Neuron (in vitro differentiated cells): Measurements from ENCODE around the gene C16orf96.

Source experiments
- H2AFZ ChIP-seq: one replicate; pipeline ENCODE4 v1.6.1; 2013; ENCODE audit warnings: low read depth, mild to moderate bottlenecking, inconsistent platforms, low read length, moderate library complexity
- H3K27me3 ChIP-seq: one replicate; pipeline ENCODE4 v1.6.1; 2013; ENCODE audit warnings: low read length; ENCODE audit not compliant: insufficient read depth
- H3K36me3 ChIP-seq: one replicate; pipeline ENCODE4 v1.6.1; 2013; ENCODE audit warnings: low read length; ENCODE audit not compliant: insufficient read depth
- H3K4me1 ChIP-seq: one replicate; pipeline ENCODE4 v1.6.1; 2013; ENCODE audit warnings: low read length; ENCODE audit not compliant: insufficient read depth
- H3K4me3 ChIP-seq: 2 replicates; pipeline ENCODE4 v1.5.1; 2013; ENCODE audit warnings: mild to moderate bottlenecking, low read length, moderate library complexity
- H3K9me3 ChIP-seq: one replicate; pipeline ENCODE4 v1.6.1; 2013; ENCODE audit warnings: low read length

C16orf96 gene

GRCh38 chr16:4515611-4516233, 40.4 kb upstream of the C16orf96 start:
- no peaks in the 10 kb centered on the region for H3K4me1 ChIP-seq
- no peak overlapping the region for H3K4me3 ChIP-seq
- H3K27me3 ChIP-seq = no peaks in the 10 kb centered on the region
- no peak overlapping the region for H2AFZ ChIP-seq
- H3K36me3 ChIP-seq = peaks cover 24% of the 10 kb centered on the region
- no peaks in the 10 kb centered on the region for H3K9me3 ChIP-seq

- H3K9me3 ChIP-seq = no peaks in the 10 kb centered on the region
- no peaks in the 10 kb centered on the region for H3K4me1 ChIP-seq
- no peak overlapping the region for H2AFZ ChIP-seq
- H3K36me3 ChIP-seq = peaks cover 5% of the 10 kb centered on the region
- H3K4me3 ChIP-seq = no peak overlapping the region
- H3K27me3 ChIP-seq = no peaks in the 10 kb centered on the region
Measured at GRCh38 chr16:4517812-4518680, 38.1 kb upstream of the C16orf96 start.

GRCh38 chr16:4519274-4520058, 36.7 kb upstream of the C16orf96 start:
- H3K27me3 ChIP-seq = no peaks in the 10 kb centered on the region
- no peaks in the 10 kb centered on the region for H3K9me3 ChIP-seq
- no peaks in the 10 kb centered on the region for H3K36me3 ChIP-seq
- no peak overlapping the region for H3K4me3 ChIP-seq
- H3K4me1 ChIP-seq = no peaks in the 10 kb centered on the region
- H2AFZ ChIP-seq = no peak overlapping the region

GRCh38 chr16:4520913-4521312, 35.2 kb upstream of the C16orf96 start:
- no peak overlapping the region for H2AFZ ChIP-seq
- no peaks in the 10 kb centered on the region for H3K36me3 ChIP-seq
- no peak overlapping the region for H3K4me3 ChIP-seq
- H3K27me3 ChIP-seq = no peaks in the 10 kb centered on the region
- H3K4me1 ChIP-seq = no peaks in the 10 kb centered on the region
- no peaks in the 10 kb centered on the region for H3K9me3 ChIP-seq

- Histone ChIP-seq H3K4me3 (no peak overlapping the region), H3K36me3 (no peaks in the 10 kb centered on the region), H3K4me1 (no peaks in the 10 kb centered on the region), H2AFZ (no peak overlapping the region), H3K27me3 (no peaks in the 10 kb centered on the region), H3K9me3 (no peaks in the 10 kb centered on the region)
Measured at GRCh38 chr16:4522051-4522581, 34.0 kb upstream of the C16orf96 start.

- Histone ChIP-seq H3K9me3 (no peaks in the 10 kb centered on the region), H3K36me3 (no peaks in the 10 kb centered on the region), H3K4me3 (no peak overlapping the region), H2AFZ (no peak overlapping the region), H3K27me3 (no peaks in the 10 kb centered on the region), H3K4me1 (no peaks in the 10 kb centered on the region)
Measured at GRCh38 chr16:4523686-4524085, 32.5 kb upstream of the C16orf96 start.

- no peaks in the 10 kb centered on the region for H3K9me3 ChIP-seq
- H3K36me3 ChIP-seq = no peaks in the 10 kb centered on the region
- H3K4me3 ChIP-seq = no peak overlapping the region
- no peaks in the 10 kb centered on the region for H3K27me3 ChIP-seq
- no peak overlapping the region for H2AFZ ChIP-seq
- no peaks in the 10 kb centered on the region for H3K4me1 ChIP-seq
Measured at GRCh38 chr16:4524571-4524970, 31.6 kb upstream of the C16orf96 start.

- no peaks in the 10 kb centered on the region for H3K36me3 ChIP-seq
- H3K4me1 ChIP-seq = no peaks in the 10 kb centered on the region
- H3K9me3 ChIP-seq = no peaks in the 10 kb centered on the region
- no peak overlapping the region for H3K4me3 ChIP-seq
- H3K27me3 ChIP-seq = no peaks in the 10 kb centered on the region
- H2AFZ ChIP-seq = no peak overlapping the region
Measured at GRCh38 chr16:4525069-4525468, 31.1 kb upstream of the C16orf96 start.

- Histone ChIP-seq H3K27me3 (no peaks in the 10 kb centered on the region), H3K9me3 (no peaks in the 10 kb centered on the region), H2AFZ (no peak overlapping the region), H3K4me3 (no peak overlapping the region), H3K36me3 (no peaks in the 10 kb centered on the region), H3K4me1 (no peaks in the 10 kb centered on the region)
Measured at GRCh38 chr16:4525634-4526277, 30.4 kb upstream of the C16orf96 start.

GRCh38 chr16:4529085-4530060, 26.8 kb upstream of the C16orf96 start:
- Histone ChIP-seq H2AFZ (no peak overlapping the region), H3K36me3 (peaks cover 22% of the 10 kb centered on the region), H3K4me3 (no peak overlapping the region), H3K27me3 (no peaks in the 10 kb centered on the region), H3K4me1 (no peaks in the 10 kb centered on the region), H3K9me3 (peaks cover 13% of the 10 kb centered on the region)

GRCh38 chr16:4531811-4532210, 24.3 kb upstream of the C16orf96 start:
- Histone ChIP-seq H2AFZ (no peak overlapping the region), H3K27me3 (no peaks in the 10 kb centered on the region), H3K9me3 (peaks cover 19% of the 10 kb centered on the region), H3K4me1 (peaks cover under 1% of the 10 kb centered on the region), H3K4me3 (no peak overlapping the region), H3K36me3 (peaks cover 26% of the 10 kb centered on the region)

- Histone ChIP-seq H3K27me3 (no peaks in the 10 kb centered on the region), H3K9me3 (peaks cover 19% of the 10 kb centered on the region), H2AFZ (no peak overlapping the region), H3K36me3 (peaks cover 26% of the 10 kb centered on the region), H3K4me1 (peaks cover 5% of the 10 kb centered on the region), H3K4me3 (no peak overlapping the region)
Measured at GRCh38 chr16:4532238-4532637, 23.9 kb upstream of the C16orf96 start.
